RCC 7860 (cell line): ENCODE measurements around the gene TCP11X1.
"Not testable (repeated sequence)": the region's sequence is repeated elsewhere in the genome, so short reads cannot be mapped to it uniquely, and the experiment has no call there.

Source experiments
- DNase-seq: peaks from one replicate; pipeline ENCODE4 v3.0.0-alpha.2; 2015; ENCODE audit warnings: low spot score
- FAIRE-seq: peaks from 2 replicates; lab custom pipeline; 2012; peaks lifted over from hg19 to GRCh38; lab: Jason Lieb, UNC

TCP11X1 gene

DNA sequence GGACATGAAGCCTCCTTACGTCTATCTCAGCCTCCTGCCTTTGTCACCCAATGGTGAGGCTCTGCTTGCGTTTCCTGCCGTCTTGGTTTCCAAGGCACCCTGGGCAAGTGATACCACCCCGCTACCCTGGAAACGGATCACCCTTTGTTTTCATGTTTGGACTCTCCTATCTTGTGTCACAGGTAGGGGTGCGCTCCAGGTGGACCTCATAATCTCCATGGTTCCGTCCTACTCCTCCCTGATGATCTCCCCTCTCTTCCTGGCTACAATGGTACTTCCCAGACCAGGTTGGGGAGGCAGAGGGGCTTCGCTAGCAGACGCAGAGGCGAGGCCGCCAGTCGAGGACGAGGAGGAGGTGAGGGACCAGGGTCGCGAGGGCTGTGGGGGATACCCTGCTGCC is at the start of gene TCP11X1:
TCP11X1 (plus strand) TSS at position 316 of the 400 bp plus-strand sequence.
- DNase-seq, FAIRE-seq: not testable (repeated sequence)

DNA sequence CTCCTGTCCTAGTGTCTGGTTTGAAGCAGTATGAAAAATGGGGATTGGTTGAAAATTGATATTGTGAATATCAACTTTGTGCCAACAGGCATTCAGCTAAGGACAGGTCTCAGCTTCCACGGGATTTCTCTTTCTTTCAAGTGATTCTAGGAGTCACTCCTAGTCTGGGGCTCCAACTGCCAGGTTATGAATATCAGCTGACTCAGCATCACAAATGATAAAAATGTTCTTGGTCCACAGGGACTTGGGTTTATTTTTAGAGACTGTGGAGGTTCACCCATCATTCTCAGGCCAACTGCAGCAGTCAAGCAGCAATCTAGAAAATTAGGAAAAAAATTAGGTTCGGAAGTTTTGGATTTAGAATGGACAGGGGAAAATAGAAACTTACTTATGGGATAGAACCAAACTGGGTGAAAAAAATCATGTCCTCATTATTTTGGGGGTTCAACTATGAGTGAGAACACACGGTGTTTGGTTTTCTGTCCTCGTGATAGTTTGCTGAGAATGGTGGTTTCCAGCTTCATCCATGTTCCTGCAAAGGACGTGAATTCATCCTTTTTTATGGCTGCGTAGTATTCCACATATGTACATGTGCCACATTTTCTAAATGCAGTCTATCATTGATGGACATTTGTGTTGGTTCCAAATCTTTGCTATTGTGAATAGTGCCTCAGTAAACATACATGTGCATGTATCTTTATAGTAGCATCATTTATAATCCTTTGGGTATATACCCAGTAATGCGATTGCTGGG is 29.0 kb upstream of the TCP11X1 start:
- no peak for DNase-seq
- no peak for FAIRE-seq

DNA sequence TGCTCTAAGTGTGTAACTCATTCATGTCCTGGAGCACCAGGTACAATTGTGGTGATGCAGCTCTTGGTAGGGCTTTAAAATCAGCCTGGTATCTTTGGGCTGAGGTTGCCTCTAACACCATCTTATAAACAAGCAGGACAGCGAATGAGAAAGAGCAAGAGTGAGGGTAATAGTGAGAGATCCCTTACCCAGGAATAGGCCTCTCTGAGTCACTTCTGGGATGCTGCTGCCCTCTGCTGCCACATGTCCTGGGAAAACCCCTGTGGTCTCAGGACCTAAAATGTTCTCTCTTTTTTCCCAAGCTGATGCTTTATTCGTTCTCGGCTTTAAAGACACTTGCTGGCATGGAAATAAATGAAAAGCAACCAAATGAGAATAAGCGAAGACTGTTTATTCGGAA is 7.2 kb upstream of the TCP11X1 start:
- not testable (repeated sequence) for DNase-seq, FAIRE-seq

DNA sequence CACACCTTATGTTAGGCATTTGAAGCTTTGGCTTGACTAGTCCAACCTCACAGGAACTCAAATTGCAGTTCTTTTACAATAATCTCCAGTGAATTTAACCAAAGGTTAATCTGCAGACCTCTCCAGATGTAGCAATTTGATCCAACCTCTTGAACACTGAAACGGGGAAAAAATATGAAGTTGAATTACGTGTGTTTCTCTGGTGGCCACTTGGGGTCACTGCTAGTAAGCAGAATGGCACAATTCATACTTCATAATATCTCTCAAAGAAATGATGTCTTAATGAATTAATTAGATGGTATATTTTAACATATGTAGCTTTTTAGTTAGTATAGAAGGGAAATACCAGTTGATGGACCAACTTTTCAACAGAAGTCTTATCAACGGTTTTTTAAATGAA is 1.4 kb downstream of the TCP11X1 start:
- not testable (repeated sequence) for FAIRE-seq, DNase-seq

DNA sequence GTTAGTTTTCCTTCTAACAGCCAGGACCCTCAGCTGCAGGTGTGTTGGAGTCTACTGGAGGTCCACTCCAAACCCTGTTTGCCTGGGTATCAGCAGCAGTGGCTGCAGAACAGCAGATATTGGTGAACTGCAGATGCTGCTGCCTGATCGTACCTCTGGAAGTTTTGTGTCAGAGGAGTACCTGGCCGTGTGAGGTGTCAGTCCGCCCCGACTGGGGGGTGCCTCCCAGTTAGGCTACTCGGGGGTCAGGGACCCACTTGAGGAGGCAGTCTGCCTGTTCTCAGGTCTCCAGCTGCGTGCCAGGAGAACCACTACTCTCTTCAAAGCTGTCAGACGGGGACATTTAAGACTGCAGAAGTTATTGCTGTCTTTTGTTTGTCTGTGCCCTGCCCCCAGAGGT is 20.6 kb downstream of the TCP11X1 start:
- FAIRE-seq, DNase-seq: not testable (repeated sequence)

DNA sequence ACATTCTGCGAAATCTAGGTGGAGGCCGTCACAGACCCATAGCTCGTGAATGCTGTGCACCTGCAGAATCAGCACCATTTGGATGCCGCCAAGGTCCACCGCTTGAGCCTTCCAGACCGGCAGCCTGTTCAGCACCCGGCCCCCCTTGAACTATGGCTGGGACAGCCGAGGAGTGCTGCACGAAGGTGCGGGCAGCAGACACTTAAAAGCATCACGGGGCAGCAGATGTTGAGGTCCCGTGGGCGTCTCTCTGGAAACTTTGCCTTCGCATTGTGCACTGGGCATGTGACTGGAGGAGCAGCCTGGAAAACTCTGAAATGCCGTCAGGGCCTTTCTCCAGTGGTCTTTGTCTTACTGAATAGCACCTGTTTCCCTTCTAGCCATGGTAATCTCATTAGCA is 25.2 kb downstream of the TCP11X1 start:
- FAIRE-seq, DNase-seq: not testable (repeated sequence)

DNA sequence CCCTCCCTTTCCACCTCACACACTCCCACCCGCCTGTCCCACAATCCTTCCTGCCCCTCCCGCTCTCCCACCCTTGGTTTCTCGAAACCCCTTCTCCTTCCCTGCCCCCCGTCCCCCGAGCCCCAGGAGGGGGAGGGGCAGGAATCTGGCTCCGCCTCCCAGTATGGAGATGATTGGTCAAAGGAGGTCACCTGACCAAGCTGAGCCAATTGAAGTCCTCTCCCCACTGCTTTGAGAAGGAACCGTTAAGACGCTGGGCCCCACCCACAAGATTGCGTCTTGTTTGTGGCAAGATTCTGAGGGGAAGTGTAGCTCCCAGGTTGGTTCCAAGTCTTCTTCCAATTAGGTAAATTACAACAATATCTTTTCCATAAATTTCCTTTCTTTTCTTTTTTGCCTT is 31.8 kb downstream of the TCP11X1 start, which contains the start of gene NXF2:
NXF2 (plus strand) TSS at position 275 of the 400 bp plus-strand sequence. CDS start 59,912 bp downstream, outside the sequence.
- FAIRE-seq, DNase-seq: not testable (repeated sequence)

DNA sequence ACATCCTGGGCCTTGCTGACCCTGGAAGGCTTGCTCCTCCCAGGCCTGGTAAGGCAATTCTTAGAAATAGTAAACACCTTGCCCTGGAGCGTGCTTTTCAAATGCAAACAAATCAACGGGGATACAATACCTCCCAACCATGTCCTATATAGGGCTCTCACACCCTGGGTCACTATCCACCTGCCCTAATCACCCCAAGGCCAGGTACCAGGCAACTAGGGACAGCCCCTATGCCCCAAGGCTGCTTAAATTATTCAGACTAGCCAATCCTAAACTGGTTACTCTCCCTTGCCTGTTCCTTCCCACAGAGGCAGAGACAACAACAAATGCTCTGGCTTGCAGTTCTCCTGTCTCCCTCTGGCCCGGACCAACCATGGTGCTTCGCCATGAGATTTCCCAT is 57.1 kb downstream of the TCP11X1 start:
- DNase-seq, FAIRE-seq: not testable (repeated sequence)
